NCI-H128 (cell line): Measurements from ENCODE around the gene SLC1A5.

Experiments
- DNase-seq: peaks from one replicate; lab custom pipeline; 2025; ENCODE audit not compliant: unreplicated experiment; lab: John Stamatoyannopoulos, UW

The SLC1A5 gene

DNA sequence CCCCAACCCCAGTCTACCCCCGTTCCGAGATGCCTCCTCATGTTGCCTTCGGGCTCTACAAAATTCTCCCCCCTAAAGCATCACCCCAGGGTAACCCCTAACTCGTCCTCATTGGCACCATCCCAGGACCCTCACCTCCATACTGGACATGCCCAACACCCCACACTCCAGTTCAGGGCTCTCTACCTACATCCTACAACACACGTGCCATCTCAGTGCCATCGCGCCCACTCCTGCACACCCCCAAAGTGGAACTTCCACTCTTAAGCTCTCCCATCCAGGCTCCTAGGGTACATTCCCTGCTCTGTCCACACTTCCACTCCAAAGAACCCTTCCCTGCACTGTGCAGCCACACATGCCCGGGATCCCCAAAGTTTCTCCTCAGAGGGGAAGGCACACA is 43.4 kb downstream of the SLC1A5 start:
- DNase-seq: no peak

DNA sequence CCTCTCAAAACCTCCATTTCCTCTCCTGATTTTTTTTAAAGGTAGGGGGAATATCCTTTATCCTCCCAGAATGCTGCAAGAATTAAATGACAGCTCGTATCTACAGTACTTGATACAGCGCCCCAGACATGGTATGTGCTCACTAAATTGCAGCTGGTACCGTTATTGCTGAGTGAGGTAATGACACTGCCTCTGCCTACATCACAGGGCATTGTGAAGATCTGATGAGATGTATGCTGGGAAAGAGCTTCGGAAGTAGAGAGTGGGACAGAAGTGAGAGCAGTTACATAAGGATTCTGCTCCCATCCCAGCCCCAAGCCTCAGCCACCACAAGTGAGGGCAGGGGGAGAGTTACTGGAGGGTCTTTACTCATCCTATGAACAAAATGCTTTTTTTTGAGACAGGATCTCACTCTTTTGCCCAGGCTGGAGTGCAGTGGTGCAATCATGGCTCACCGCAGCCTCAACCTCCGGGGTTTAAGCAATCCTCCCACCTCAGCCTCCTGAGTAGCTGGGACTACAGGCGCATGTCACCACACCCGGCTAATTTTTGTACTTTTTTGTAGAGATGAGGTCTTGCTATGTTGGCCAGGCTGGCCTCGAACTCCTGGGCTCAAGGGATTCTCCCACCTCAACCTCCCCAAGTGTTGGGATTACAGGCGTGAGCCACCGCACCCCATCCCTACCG is 44.2 kb downstream of the SLC1A5 start:
- no peak for DNase-seq

DNA sequence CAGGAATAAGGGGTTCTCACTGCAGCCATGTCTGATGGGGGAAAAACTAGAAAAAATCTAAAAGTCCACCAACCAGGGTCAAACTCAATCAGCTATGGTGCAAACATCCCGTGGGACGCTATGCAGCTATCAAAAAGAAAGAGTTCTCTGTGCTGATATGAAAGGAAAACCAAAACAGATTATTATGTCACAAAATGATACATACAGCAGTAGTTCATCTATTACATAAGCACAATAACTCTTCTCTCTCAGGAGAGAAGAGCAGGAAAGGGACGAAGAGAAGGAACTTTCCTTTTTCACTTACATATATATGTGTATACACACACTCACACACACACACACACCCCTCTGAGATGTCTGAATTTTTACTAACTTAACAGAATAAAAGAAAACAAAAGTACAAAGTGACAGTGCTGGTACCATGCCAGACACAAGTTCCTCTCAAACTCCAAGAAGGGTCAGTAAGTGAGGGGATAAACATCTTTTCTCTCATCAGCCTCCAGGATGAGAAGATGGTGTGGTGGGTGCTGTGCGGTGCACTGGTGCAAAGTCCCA is 45.4 kb downstream of the SLC1A5 start:
- no peak for DNase-seq

DNA sequence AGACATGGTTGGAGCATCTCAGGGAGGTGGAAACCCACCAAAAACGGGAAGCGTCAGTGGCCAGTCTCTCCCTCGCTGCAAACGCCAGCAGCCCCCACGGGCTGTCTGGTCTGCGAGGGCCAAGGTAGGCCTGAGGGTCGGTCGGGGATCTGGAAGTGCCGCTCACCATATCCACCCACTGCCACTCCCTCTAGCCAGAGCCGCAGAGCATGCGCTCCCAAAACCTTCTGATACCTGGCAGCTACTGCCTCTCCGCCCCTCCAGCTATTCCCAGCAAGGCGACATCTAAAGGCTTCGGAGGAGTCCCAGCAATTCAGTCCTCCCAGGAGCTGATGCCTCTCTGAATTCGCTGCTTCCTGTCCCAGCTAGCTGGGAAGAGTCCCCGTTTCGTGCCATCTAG is 46.9 kb downstream of the SLC1A5 start:
- DNase-seq: no peak

DNA sequence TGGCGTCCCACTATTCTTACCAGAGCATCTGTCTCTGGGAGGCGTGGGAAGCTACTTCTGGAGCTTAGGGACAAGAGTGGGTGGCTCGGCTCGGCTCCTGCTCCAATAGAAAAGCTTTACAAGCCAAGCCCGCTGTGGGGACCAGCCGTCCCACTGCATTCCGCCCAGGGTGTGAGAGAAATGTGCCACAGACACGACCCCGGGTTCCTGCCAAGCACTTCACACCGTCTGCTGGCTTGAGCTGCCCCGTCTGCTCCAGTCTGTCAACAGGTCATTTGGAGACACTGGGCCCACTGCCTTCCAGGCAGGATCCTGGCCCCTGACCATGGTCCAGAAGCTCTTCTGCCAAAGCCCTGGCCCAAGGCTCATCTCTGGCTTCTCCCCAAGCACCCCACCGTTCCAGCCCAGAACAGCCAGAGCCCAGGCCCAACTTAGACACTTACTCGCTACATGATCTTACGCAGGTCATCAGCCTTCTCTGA is 49.1 kb downstream of the SLC1A5 start:
- no peak for DNase-seq

DNA sequence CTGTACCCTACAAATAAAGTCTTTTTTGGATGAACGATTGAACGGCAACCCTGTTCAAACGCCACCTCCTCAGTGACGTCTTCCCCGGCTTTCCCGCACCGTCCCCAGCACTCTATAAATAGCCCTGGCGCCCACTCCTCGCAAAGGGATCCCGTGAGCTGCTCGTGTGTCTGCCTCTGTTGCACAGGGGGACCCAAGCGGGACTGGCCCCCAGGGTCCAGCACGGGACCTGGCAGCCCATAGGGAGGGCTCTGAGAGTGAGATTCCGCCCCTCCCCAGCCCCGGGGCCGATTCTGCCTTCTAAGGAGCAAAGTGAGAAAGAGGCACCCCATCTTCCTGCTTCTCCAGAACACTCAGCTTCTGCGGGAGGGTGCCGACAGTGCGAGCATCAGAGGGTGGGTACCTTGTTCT is 50.6 kb downstream of the SLC1A5 start:
- no peak for DNase-seq

DNA sequence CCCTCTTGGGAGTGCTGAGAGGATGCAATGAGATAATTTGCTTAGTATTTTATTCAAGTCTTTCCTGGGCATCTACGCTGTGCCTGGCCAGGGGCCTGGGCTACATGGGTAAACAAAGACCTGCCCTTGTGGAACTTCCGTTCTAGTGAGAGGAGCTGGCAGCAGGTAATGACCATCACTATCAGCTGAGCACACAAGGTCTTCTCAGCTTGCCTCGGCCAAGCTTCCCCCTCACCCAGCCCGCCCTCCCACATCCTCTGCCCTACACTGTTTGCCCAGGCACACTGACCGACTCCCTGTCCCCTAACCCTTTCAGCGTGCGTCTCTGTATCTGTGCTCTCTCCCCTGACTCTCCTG is 51.1 kb downstream of the SLC1A5 start:
- DNase-seq: no peak

DNA sequence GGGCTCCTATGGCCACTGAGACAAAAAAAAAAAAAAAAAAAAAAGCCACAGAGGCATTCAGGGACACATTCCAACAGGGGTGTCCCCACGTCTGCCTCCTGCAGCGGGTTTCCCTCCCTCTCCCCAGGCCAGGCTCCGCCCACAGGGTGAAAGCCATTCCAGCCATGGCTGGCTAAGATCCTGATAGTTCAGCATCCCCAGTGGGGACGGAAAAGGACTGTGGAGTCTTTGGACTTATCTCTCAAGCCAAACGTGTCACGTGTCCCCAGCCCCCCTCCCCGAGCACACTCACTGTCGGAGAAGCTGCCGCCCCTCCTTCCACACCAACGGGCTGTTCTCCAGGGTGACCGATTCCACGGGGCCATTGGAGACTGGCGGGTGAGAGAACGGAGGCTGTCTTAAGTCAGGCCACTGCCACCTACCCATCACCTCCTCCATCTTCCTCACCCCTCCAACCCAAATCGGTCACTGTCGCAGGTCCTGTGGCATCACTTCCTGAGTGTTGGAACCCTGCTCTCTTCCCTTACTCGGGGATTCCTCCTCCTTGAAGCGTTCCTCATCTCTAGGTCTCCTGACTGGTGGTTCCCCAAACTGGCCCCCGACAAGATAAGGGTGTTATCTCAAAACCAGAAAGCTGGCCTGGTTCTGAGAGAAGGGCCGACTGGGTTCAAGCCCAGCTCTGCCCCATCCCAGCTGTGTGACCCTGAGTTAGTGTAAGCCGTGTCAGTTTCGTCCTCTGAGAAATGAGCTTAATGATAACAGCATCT is 51.7 kb downstream of the SLC1A5 start:
- no peak for DNase-seq

DNA sequence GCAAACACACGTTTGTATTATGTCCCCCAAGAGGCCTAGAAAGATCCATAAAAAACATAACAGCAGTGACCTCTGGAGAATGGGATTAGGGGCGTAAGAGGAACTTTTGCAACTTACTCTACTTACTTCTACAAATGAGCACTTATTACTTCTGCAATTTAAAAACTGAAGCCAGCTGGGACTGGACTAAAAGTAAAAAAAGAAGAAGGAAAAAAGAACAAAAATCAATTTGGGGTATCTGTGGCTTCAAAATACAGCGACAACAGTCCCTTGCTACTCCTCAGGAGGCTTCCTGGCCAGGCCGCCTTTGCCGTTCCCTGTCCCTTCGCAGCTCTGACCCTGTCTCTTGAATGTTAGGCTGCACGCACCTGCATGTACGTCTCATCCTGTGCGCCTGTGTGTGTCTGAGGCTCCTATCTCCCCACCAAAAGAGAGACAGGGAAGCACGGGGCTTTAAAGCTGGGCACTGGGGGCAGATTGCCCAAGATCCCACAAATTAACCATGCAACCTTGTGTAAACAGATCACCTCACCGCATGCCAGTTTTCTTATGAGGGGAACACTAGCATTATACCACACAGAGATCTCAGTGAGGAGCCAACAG is 54.6 kb downstream of the SLC1A5 start:
- DNase-seq: no peak

DNA sequence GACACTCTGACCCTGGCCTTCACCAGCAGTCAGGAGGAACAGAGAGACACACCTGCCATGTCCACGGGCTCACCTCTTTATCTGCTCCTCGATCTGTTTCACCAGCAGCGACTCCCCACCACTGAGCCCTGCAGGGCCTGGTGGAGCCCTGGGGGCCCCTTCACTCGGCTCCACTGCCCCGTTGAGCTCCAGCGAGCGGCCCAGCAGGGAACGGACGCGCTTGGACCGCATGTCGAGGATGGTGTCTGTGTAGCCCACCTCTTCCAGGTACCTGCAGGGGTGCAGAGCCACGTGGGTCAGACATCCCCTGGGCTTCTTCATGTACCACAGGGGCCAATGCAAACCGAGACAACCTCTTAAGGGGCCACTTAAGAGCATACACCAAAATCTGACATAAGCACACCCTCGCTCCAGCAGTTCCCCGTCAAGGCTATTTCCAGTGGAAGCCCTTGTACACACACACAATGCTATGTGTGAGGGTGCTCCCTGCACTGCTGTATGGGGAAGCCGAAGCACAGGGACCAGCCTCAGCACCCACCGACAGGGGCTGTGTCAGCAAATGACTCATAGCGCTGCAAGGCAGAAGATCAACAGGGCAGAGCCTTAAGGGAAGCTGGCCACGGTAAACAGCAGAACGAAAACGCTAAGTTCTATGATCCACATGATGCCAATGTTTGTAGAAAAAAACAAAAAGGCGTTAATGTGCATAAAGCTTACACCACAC is 55.3 kb downstream of the SLC1A5 start:
- no peak for DNase-seq

DNA sequence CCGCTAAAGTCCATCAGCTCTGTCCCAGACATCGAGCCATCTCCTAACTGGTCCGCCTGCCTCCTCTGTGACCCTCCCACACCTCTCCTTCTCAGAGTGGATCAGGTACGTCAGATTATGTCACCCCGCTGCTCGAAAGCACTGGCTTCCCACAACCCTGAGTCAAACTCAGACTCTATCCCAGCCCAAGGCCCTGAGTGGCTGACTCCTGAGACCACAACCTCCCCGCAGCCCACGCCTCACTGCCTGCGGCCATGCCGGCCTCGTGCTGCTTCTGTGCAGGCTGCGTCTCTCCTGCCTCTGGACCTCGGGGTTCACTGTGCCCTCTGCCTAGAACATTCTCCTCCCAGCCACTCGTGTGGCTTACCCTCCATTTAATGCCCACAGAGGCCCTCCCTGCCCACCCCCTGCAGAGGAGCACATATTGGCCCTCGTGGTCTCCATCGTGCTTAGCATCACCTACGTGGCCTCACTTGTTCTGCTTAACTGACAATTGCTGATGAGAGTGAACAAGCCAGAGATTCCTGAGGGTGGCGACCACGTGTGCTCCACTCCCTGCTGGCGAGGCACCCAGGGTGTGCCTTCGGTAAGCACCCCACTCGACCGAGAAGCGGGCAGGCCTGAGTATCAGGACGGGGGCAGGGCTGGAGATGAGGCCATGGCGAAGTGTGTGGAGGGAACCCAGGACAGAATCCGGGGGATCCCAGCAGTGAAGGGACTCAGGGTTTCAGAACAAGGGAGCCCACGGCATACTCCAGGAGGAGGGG is 56.0 kb downstream of the SLC1A5 start:
- no peak for DNase-seq

DNA sequence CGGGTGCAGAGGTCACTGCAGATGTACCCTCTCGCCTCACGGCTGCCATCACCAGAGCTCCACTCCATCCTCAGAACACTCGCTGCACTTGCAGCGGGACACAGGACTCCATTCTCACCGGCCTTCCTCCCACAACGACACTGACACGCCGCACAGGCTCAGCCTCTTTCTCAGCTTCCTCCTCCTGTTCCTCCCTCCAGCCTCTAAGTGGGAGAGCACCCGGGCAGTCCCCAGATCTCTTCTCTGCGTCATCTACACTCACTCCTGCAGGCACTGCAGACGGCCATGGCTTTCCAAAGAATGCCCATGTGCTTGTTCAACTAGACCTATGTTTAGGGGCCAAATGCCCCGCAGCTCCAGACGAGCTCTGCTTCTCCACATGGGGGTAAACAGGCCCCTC is 56.8 kb downstream of the SLC1A5 start:
- no peak for DNase-seq

DNA sequence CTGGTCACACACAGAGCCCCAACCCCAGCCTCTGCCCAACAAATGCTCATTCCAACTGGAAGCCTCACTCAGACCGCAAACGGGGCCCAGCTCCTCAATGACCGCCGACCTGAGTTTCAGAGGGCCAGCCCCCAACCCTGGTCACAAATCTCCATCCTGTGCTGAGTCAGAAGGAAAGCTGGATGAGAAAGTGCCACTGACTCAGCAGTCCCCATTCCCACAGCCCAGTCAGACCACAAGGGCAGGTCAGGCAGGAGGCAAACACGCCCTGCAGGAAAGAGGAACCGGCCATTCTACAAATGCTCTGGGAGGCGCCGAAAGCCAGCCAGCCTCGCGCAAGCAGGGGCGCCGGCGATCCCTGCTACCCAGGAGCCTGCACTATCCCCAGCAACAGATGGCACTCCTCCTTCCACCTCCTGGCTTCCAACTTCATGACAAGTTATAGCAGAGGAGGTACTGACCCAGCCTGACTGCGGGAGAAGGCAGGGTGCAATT is 57.3 kb downstream of the SLC1A5 start:
- DNase-seq: no peak

DNA sequence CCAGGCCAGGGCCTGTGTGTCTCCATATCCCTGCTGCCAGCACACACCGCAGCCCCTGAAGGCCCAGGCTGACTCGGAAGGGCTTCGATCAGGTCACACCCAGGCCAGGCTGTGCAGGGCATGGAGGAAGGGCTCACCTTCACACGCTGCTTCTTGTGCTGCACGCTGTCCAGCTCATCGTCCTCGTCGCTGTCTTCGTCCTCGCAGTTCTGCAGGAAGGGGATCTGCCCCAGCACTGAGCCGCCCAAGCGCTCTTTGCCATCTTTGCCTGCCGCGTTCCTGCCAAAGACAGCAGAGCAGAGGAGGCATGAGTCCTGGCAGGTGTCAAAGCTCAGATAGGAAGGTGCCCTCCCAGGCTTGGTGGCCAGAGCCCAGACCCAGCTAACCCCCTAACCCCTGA is 57.8 kb downstream of the SLC1A5 start:
- DNase-seq: no peak

DNA sequence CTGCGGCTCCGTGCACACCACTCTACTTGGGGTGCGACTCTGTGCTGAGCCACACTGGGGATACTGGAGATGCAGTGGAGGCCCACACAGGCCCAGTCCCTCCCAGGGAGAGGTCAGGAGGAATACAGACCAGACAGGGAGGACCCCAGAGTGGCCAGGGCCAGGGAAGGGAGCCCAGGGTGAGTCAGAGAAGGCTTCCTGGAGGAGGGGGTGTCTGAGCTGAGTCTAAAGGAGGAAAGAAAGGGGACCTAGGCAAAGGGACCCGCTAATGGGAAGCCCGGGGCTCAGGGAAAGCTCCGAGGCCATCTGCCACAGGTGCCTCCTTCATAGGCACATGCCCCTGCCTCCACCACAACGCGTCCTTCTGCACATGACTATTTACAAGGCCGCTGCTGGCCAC is 58.2 kb downstream of the SLC1A5 start:
- no peak for DNase-seq

DNA sequence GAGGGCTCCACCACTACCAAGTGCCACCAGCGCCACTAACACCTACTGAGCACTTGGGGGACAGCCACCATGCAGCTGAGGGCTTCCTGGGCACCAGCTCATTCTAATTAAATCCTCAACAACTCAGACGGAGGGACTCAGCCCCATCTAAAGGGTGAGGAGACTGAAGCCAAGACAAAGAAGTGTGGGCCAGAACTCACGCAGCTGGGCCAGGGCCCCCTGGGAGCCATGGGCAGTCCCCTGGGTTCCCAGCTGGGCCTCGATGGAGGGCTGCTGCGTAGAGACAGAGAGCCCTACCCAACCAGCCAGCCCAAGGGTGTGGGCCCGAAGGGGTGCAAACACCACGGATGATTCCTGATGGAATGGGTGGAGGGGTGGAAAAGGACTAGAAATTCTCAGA is 58.7 kb downstream of the SLC1A5 start:
- DNase-seq: no peak

DNA sequence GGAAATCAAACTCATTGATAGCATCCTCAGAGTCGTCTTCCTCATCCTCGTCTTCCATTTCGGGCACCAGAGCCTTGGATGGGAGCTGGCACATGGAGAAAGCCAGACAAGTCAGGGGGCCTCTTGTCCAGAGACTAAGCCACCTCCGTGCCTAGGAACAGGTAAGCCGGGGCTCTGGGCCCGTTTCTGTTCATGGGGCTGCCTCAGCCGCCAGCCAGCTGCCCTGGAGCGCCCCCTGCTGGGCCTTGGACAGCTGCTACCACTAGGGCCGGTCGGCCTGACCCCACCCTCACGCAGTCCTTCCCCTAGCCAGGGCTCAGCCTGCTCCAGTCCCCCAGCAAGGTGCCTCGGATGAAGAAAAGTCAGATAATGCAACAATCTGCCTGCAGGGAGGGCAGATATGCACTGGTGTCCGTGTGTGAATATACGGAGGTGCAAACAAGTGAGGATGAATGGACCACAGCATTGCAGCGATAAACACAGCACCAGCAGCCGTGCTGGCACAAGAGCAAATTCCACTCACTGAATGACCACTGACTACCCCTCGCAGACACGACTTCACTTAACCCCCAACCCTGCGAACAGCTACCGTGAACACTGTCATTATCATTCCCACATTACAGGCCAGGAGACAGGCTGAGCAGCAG is 59.6 kb downstream of the SLC1A5 start:
- DNase-seq: no peak

DNA sequence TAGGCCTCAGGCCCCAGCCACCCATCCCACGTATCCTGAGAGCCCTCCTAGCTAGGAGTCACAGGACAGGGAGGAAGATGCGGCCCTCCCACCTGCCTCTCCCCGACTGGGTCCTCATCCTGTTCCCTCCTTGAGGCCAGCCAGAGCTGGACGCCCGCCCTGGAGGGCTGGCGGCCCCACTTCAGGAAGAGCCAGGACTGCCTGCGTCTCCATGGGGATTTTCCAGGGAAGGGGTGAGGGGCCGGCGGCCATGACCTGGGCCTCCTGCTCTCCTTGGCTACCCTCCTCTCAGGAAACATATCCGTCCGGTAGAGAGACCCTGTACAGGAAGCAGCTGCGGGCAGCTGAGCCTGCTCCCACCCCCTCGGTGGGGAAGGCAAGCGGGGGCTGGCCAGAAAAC is 60.2 kb downstream of the SLC1A5 start:
- no peak for DNase-seq

DNA sequence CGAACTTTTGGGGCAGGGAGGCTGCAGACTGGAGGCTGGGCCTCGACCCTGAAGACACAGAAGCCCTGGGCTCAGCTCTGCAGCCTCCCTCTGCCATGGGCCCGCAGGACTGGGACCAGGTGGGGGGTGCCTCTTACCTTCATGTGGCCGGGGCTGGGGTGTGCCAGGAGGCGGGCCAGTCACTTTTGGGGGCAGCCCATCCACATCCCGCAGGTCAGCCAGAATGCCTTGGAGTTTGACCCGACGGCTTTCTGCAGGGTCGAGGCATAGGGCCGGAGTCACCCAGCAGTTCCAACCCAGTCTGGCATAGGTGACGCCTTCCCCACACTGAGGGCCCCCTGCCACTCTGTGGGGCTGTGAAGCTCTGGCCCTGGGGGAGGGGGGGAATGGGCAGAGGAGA is 60.6 kb downstream of the SLC1A5 start:
- no peak for DNase-seq

DNA sequence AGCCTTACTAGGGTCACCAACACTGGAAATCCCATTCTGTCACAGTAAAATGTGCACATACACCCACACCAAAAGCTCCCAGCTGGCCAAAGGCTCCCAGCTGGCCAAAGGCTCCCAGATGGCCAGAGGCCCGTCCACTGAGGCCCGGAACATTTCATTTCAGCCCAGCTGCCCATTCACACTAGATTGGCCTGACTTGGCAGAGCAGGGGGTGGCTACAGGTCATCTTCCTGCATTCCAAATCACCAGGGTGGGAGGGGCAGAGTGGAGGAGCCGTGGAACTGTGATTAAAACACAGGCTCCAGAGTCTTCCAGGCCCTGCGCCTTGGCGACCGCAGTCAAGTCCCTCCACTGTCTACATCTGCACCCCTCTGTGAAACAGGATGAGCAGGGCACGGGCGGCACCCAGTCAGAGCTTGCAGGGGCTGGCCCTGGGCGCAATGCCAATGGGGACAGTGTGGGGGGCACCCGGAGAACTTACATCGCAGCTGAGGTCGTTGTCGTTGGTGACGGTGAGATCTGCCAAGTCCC is 61.4 kb downstream of the SLC1A5 start:
- DNase-seq: no peak
